ENCODE results near the gene SEZ6L2. TPM values are rescaled to one million over a fixed set of nuclear protein-coding genes. Genes with fewer than 3 reads are reported as not detected.
A peak's percentile ranks its signal among the peaks of the same experiment; 100 is the strongest.

SEZ6L2 gene
- total RNA-seq, 1 experiment from 2014 or later: 44.7 TPM

- peaks cover 2% of the 10 kb centered on the region for H3K4me1 ChIP-seq (ENCODE audit: insufficient read depth, low read length)
- H4K5ac ChIP-seq (ENCODE audit: insufficient read length, low read depth, low read length): no peak overlapping the region
- H3K23me2 ChIP-seq (ENCODE audit: insufficient read length, low read depth, low read length, poor library complexity, severe bottlenecking): peaks cover 8% of the 10 kb centered on the region
- H3K27me3 Mint-ChIP-seq (ENCODE audit: low read depth): no peaks in the 10 kb centered on the region
- no peak overlapping the region for H2BK12ac ChIP-seq (ENCODE audit: insufficient read length, low read depth, low read length)
- no peak overlapping the region for H3K14ac ChIP-seq (ENCODE audit: insufficient read depth, low read length)
- no peaks in the 10 kb centered on the region for H3K27me3 ChIP-seq (ENCODE audit: insufficient read depth, low read length)
- H2AK5ac ChIP-seq (ENCODE audit: insufficient read length, low read length): no peak overlapping the region
- H4K8ac ChIP-seq (replicated peaks; ENCODE audit: insufficient read length, low read depth, low read length): no peak overlapping the region
- no peak overlapping the region for H3K18ac ChIP-seq (ENCODE audit: insufficient read length, low read depth, low read length)
- H3K9me3 Mint-ChIP-seq: no peaks in the 10 kb centered on the region
- TF ChIP-seq CTCF (conservative IDR thresholded peaks at IDR 0.05): no peak
- H3K4me1 Mint-ChIP-seq: peaks cover 9 to 15% of the 10 kb centered on the region in 2 experiments
- no CpG with 5 or more reads among the region's 13 CpGs for WGBS (ENCODE audit: extremely low coverage, insufficient read length, low lambda C conversion rate)
- no peak overlapping the region for H3K27ac ChIP-seq (ENCODE audit: insufficient read length, low read depth, low read length)
- H3K27ac Mint-ChIP-seq: peak overlapping the region in 1 of 3 experiments; percentile 44; a peak in 2 of 7 replicates
- no peak overlapping the region for H3K23ac ChIP-seq (ENCODE audit: insufficient read length, low read depth, low read length)
- no peak overlapping the region for H3K4me2 ChIP-seq (ENCODE audit: insufficient read depth, insufficient read length, low read length)
- no peak overlapping the region for H3K56ac ChIP-seq (ENCODE audit: insufficient read length, low read depth, low read length)
- no peak for DNase-seq
- no peaks in the 10 kb centered on the region for H4K20me1 ChIP-seq (ENCODE audit: control insufficient read depth, insufficient read depth, insufficient read length)
- no peaks in the 10 kb centered on the region for H3K9me3 ChIP-seq (ENCODE audit: control insufficient read depth, low read depth, low read length)
- H3T11ph ChIP-seq (ENCODE audit: low read length): no peak overlapping the region
- H2BK15ac ChIP-seq (ENCODE audit: low read depth, low read length): no peak overlapping the region
- H2BK20ac ChIP-seq (ENCODE audit: low read depth, low read length, poor library complexity, severe bottlenecking): no peak overlapping the region
- H2AFZ ChIP-seq (ENCODE audit: low read length): no peak overlapping the region
- H3K36me3 Mint-ChIP-seq (ENCODE audit: insufficient read depth in 1 of 3, low read depth in 3 of 3): peaks cover 14 to 29% (median 21%) of the 10 kb centered on the region in 3 experiments; a peak in 6 of 7 replicates
- no peak overlapping the region for H3K4ac ChIP-seq (ENCODE audit: low read depth, low read length)
- H2BK120ac ChIP-seq (ENCODE audit: low read depth, low read length, poor library complexity, severe bottlenecking): no peak overlapping the region
- no peaks in the 10 kb centered on the region; the same call in 1 of the 2 replicates for H3K79me2 ChIP-seq (ENCODE audit: insufficient read depth, low read length)
- H3K9ac ChIP-seq (ENCODE audit: extremely low read depth, insufficient read length, low read length): no peak overlapping the region
- H3K4me3 Mint-ChIP-seq: no peak overlapping the region; a peak in 1 of 5 replicates
- peaks cover 3% of the 10 kb centered on the region for H3K79me1 ChIP-seq (ENCODE audit: insufficient read depth, low read depth, low read length, poor library complexity, severe bottlenecking)
- H2BK5ac ChIP-seq (ENCODE audit: insufficient read length, low read length): no peak overlapping the region
- H4K91ac ChIP-seq (ENCODE audit: insufficient read length, low read depth, low read length): no peak overlapping the region
These were observed 6.3 kb upstream of the SEZ6L2 start for GRCh38 chr16:29905668-29906067.

Data from H9 (cell line).